Activated CD8-positive, alpha-beta T cell treated with anti-CD3 and anti-CD28 coated beads for 36 hours (primary cell): ENCODE data around the gene CCDC66. TPM values are rescaled to one million over a fixed set of nuclear protein-coding genes. Genes with fewer than 3 reads are reported as not detected.
"Not testable (repeated sequence)": the region's sequence is repeated elsewhere in the genome, so short reads cannot be mapped to it uniquely, and the experiment has no call there.

Experiments used
- ATAC-seq: fragments of 200-7000 bp; cut with Tn5 transposase; one replicate; pipeline ENCODE4 v1.10.0; 2021; ENCODE audit warnings: mild to moderate bottlenecking, moderate library complexity
- CTCF ChIA-PET: fragments of 350-600 bp; sonication (Branson Sonifier 250); formaldehyde crosslinking; loops from one replicate; lab custom pipeline; 2021; ENCODE audit warnings: antibody characterized with exemption; lab: Charles Lee
- POLR2A ChIA-PET: fragments of 350-600 bp; sonication (Branson Sonifier 250); formaldehyde crosslinking; loops from one replicate; lab custom pipeline; 2021; ENCODE audit warnings: antibody characterized with exemption; lab: Charles Lee
- DNase-seq: peaks from one replicate; pipeline ENCODE4 v3.0.0-alpha.2; 2020
- H3K27ac Mint-ChIP-seq: one replicate; pipeline ENCODE4 v1.8.0; 2021; ENCODE audit warnings: mild to moderate bottlenecking, mixed read lengths
- H3K27me3 Mint-ChIP-seq: one replicate; pipeline ENCODE4 v1.8.0; 2021; ENCODE audit warnings: mixed read lengths
- H3K36me3 Mint-ChIP-seq: one replicate; pipeline ENCODE4 v1.8.0; 2021; ENCODE audit warnings: low read depth, mixed read lengths
- H3K4me1 Mint-ChIP-seq: one replicate; pipeline ENCODE4 v1.8.0; 2021; ENCODE audit warnings: low read depth, mixed read lengths
- H3K4me3 Mint-ChIP-seq: one replicate; pipeline ENCODE4 v1.8.0; 2021; ENCODE audit warnings: mild to moderate bottlenecking, moderate library complexity, mixed read lengths
- H3K9me3 Mint-ChIP-seq: one replicate; pipeline ENCODE4 v1.8.0; 2021; ENCODE audit warnings: mixed read lengths
- intact Hi-C: fragments of 100-400 bp; cut with micrococcal nuclease; formaldehyde crosslinking; loops from one replicate; pipeline ENCODE4 v1.10.0; 2022
- total RNA-seq, 2 experiments: library from RNA; stranded (reverse); gene quantifications; one replicate each; pipeline ENCODE4 v1.2.3, GENCODE V29; 2021
- TF ChIP-seq, protein P1 (sequence below): fragments of 200-600 bp; IDR thresholded peaks from one replicate; pipeline ENCODE4 v1.8.0; 2022; ENCODE audit warnings: antibody characterized with exemption, mild to moderate bottlenecking

CCDC66 gene
- total RNA-seq, 2 experiments from 2014 or later: 21.1 to 22.1 TPM

DNA sequence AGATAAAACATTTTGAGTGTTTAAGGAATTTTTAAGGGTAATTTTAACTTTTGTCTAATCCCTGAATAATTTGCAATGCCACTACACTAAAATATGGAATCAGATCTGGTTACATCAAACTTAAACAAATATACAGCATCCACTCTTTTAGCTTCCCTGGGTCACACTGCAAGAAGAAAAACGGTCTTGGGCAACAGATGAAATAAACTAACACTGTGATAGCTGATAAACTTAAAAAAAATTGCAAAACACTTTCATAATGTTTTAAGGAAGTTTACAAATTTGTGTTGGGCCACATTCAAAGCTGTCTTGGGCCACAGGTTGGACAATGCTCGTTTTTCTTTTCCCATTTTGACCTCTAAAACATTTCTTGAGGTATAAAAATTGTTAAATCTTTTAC, 34.3 kb downstream of the CCDC66 start:
- Mint-ChIP-seq H3K27ac (peak overlapping the region; percentile 0), H3K9me3 (peaks cover under 1% of the 10 kb centered on the region), H3K4me1 (peaks cover 38% of the 10 kb centered on the region), H3K27me3 (no peaks in the 10 kb centered on the region), H3K36me3 (peaks cover 32% of the 10 kb centered on the region), H3K4me3 (no peak overlapping the region)
- intact Hi-C loops: loop anchor here (5.0 kb wide), 1 partner anchor 34 kb away; the partner anchor contains the start of gene CCDC66
- ChIA-PET POLR2A (no interaction called here), CTCF (no interaction called here)
- TF ChIP-seq, protein P1, sequence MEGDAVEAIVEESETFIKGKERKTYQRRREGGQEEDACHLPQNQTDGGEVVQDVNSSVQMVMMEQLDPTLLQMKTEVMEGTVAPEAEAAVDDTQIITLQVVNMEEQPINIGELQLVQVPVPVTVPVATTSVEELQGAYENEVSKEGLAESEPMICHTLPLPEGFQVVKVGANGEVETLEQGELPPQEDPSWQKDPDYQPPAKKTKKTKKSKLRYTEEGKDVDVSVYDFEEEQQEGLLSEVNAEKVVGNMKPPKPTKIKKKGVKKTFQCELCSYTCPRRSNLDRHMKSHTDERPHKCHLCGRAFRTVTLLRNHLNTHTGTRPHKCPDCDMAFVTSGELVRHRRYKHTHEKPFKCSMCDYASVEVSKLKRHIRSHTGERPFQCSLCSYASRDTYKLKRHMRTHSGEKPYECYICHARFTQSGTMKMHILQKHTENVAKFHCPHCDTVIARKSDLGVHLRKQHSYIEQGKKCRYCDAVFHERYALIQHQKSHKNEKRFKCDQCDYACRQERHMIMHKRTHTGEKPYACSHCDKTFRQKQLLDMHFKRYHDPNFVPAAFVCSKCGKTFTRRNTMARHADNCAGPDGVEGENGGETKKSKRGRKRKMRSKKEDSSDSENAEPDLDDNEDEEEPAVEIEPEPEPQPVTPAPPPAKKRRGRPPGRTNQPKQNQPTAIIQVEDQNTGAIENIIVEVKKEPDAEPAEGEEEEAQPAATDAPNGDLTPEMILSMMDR: no peak
- DNase-seq (no peak), ATAC-seq (no peak)

DNA sequence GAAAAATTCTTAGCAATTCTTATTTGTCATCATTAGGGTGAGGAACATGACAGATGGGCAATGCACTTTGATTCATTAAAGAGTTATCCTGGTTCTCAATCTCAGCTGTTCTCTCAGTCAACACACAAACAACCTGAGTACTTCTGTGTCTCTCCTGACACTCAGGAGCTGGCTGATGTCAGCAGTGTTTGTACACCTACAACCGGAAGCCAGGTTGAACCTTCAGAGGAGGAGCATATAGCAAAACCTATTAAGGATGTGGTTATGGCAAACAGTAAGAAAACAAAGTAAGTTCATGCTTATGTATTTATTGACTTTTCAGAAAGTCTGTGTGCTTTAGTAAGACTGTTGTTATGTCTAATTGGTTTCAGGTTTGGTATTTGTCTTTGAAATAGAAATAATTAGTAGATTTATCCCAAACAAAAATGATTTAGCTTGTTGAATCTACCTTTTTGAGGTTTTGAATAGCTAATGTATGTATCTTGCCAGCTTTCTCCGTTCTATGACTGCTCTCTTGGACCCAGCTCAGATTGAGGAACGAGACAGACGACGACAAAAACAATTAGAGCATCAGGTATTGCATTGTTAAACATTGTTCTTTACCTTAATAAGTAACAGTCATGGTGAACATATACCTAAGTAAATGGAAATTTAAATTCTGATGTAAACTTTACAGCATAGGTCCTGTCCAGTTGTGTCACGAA, 36.6 kb downstream of the CCDC66 start:
- DNase-seq (peak; percentile 61), ATAC-seq (peak; percentile 100)
- POLR2A ChIA-PET: interaction anchor here (0.8 to 1.7 kb wide), 2 partner anchors 21 to 36 kb away, joined by 4 to 6 read pairs; partner anchors contain the start of gene CCDC66
- TF ChIP-seq, protein P1: no peak
- no peaks in the 10 kb centered on the region for H3K27me3 Mint-ChIP-seq
- CTCF ChIA-PET: interaction anchor here (0.6 to 1.3 kb wide), 3 partner anchors 10 to 109 kb away, joined by 3 to 4 read pairs (median 3); no protein-coding TSS in a partner anchor
- H3K4me3 Mint-ChIP-seq: peak overlapping the region; percentile 5
- H3K9me3 Mint-ChIP-seq: peaks cover 4% of the 10 kb centered on the region
- intact Hi-C loops: loop anchor here (5.0 kb wide), 1 partner anchor 36 kb away; the partner anchor contains the start of gene CCDC66
- peaks cover 55% of the 10 kb centered on the region for H3K4me1 Mint-ChIP-seq
- peak overlapping the region; percentile 84 for H3K27ac Mint-ChIP-seq
- peaks cover 51% of the 10 kb centered on the region for H3K36me3 Mint-ChIP-seq

DNA sequence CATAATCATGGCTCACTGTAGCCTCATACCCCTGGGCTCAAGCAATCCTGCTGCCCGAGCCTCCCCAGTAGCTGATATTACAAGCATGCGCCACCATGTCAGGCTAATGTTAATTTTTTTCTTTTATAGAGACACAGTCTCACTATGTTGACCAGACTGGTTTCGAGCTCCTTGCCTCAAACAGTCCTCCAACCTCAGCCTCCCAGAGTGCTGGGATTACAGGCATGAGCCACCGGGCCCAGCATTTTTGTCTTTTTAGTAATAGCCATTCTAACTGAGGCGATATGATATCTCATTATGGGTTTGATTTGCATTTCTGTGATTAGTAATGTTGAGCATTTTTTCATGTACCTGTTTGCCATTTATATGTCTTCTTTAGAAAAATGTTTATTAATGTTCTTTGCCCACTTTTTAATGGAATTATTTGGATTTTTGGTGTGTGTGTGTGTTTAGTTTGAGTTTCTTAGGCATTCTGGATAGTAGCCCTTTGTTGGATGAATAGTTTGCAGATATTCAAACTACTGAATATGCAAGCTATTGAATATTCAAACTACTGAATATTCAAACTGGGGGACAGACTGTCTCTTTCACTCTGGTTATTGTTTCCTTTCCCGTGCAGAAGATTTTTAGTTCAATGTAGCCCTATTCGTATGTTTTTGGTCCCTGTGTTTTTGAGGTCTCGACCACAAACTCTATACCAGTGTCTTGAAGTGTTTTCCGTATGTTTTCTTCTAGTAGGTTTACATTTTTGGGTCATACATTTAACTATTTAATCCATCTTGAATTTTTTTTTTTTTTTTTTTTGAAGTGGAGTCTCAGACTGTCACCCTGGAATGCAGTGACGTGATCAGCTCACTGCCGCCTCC, 39.2 kb downstream of the CCDC66 start:
- ATAC-seq (no peak), DNase-seq (no peak)
- H3K9me3 Mint-ChIP-seq: peaks cover 10% of the 10 kb centered on the region
- no peaks in the 10 kb centered on the region for H3K27me3 Mint-ChIP-seq
- peaks cover 60% of the 10 kb centered on the region for H3K4me1 Mint-ChIP-seq
- TF ChIP-seq, protein P1: no peak
- H3K36me3 Mint-ChIP-seq: peaks cover 74% of the 10 kb centered on the region
- intact Hi-C loops: no loop called here
- CTCF ChIA-PET: no interaction called here
- no peak overlapping the region for H3K4me3 Mint-ChIP-seq
- H3K27ac Mint-ChIP-seq: peak overlapping the region; percentile 19
- POLR2A ChIA-PET: no interaction called here

DNA sequence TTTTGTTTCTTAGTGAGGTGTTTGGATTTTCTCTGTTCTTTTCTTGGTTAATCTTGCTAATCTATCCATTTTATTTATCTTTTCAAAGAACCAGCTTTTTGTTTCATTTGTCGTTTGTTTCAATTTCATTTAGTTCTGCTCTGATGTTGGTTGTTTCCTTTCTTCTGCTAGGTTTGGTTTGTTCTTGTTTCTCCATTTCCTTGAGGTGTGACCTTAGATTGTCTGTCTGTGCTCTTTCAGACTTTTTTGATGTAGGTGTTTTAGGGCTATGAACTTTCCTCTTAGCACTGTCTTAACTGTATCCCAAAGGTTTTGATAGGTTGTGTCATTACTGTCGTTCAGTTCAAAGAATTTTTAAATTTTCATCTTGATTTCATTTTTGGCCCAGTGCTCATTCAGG, 51.5 kb downstream of the CCDC66 start:
- Mint-ChIP-seq H3K9me3 (peaks cover 29% of the 10 kb centered on the region), H3K4me1 (peaks cover 64% of the 10 kb centered on the region), H3K27ac (peak overlapping the region; percentile 75), H3K36me3 (peaks cover 97% of the 10 kb centered on the region)
- H3K4me3 Mint-ChIP-seq, intact Hi-C loops, ATAC-seq, CTCF ChIA-PET, DNase-seq, H3K27me3 Mint-ChIP-seq, POLR2A ChIA-PET: not testable (repeated sequence)

DNA sequence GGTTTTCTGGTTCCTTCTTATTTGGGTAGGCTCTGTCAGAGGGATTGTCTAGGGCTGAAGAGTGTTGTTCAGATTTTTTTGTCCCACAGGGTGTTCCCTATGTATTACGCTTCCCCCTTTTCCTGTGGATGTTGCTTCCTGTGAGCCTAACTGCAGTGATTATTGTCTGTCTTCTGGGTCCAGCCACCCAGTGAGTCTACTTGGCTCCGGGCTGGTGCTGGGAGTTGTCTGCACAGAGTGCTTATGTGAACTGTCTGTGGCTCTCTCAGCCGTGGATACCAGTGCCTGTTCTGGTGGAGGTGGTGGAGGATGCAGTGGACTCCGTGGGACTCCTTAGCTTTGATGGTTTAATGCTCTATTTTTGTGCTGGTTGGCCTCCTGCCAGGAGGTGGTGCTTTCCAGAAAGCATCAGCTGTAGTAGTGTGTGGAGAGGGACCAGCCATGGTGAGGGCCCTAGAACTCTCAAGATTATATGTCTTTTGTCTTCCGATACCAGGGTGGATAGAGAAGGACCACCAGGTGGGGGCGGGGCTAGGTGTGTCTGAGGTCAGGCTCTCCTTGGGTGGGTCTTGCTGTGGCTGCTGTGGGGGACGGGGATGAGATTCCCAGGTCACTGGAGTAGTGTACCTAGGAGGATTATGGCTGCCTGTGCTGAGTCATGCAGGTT, 53.8 kb downstream of the CCDC66 start:
- POLR2A ChIA-PET: no interaction called here
- TF ChIP-seq, protein P1: no peak
- no peak overlapping the region for H3K4me3 Mint-ChIP-seq
- peaks cover 89% of the 10 kb centered on the region for H3K36me3 Mint-ChIP-seq
- H3K27ac Mint-ChIP-seq: no peak overlapping the region
- CTCF ChIA-PET: interaction anchor here (1.4 kb wide), 1 partner anchor 9 kb away, joined by 4 read pairs; no protein-coding TSS in a partner anchor
- intact Hi-C loops: no loop called here
- no peaks in the 10 kb centered on the region for H3K27me3 Mint-ChIP-seq
- H3K9me3 Mint-ChIP-seq: peaks cover 17% of the 10 kb centered on the region
- H3K4me1 Mint-ChIP-seq: peaks cover 67% of the 10 kb centered on the region
- no peak for ATAC-seq
- no peak for DNase-seq
